NK-92 (cell line): Measurements from ENCODE around the gene ENAH.

Experiments
- DNase-seq: peaks from one replicate; lab custom pipeline; 2025; ENCODE audit not compliant: unreplicated experiment; lab: John Stamatoyannopoulos, UW

Gene ENAH

DNA sequence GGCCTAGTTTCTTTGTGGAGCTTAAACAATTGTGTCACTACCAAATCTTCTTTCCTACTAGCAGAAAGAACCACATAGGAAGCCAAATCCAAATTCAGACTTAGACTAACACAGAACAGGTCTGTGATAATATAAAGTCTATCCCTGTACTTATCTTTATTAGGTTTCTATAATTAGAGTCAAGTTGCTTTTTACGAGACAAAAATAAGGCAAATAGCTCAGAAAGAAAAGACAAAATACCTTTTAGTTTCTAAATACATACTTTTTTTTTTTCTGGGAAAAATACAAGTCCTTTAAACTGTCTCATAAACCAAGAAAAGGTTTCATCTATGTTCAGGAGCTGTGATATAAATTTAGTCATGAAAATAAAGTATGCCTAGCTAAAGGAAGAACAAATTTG lies 146.2 kb downstream of the ENAH start:
- DNase-seq = no peak

DNA sequence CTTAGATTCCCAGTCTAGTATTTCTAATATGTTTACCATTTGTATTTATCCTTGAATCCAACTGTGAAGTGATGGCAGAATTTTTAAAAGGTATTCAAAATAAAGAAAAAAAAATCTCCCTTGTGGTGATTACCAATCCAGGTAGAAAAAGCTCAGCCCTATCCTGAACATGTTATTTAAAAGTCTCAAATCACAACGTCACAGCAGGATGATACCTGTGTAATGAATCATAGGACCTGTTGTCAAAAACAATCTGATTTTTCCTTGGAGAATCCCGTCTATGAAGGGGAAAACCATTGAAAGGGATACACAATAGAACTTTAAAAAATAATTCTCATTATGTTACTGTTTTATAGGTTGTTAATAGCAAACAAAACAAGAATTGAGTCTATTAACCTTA lies 148.1 kb downstream of the ENAH start:
- DNase-seq = no peak

- no peak for DNase-seq
Measured at GRCh38 chr1:225500624-225501192, 152.2 kb downstream of the ENAH start.

DNA sequence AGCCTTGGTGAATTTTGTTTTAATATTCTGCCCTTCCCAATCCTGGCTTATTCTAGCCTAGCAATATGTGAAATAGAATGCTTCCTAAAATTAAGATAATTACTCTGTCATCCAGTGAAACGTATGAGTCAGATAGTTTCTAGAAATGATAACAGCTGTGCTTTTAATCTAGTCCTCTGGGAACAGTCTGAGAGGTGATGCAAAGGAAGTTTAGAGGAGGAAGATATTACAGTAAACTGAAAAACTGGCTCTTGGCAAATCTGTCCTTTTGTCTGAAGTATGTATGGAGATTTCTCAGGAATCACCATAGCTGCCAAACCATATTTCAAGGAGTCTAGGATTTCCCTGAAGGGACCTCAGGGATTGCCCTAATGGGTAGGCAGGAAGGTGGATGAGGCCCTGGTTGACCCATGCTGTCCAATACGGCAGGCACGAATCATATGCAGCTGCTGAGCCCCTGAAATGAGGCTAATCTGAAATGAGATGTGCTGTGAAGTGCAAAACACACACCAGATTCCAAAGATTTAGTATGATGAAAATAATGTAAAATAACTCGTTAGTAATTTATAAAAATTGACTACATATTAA lies 154.3 kb downstream of the ENAH start:
- DNase-seq = no peak

DNA sequence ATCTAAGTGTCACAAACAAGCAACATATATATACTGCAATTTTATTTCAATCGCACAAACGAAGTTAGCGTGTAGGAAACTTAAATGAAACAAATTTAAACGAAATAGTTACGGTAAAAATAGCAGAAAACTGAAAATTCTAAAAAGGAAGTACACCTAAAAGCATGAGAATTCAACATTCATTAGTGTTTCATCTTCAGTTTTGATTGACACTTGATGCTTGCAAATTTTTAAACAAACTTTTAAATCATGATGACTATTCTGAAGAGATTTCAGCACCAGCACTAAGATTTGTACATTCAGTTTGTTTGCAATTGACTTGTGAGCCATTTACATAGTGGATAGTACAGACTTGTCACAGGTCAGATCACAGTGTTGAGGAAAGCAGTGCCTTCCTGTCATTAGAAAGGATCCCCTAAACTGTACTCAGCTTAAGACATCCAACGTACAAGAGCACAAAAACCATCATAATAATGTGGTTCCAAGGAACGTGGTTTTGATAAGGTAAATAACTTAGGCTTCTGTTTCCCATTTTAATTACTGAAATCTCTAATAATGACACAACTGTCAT lies 158.0 kb downstream of the ENAH start:
- DNase-seq = no peak

- no peak for DNase-seq
Measured at GRCh38 chr1:225493591-225494246, 159.2 kb downstream of the ENAH start.

GRCh38 chr1:225488676-225489075 lies 164.2 kb downstream of the ENAH start:
- DNase-seq = no peak

DNA sequence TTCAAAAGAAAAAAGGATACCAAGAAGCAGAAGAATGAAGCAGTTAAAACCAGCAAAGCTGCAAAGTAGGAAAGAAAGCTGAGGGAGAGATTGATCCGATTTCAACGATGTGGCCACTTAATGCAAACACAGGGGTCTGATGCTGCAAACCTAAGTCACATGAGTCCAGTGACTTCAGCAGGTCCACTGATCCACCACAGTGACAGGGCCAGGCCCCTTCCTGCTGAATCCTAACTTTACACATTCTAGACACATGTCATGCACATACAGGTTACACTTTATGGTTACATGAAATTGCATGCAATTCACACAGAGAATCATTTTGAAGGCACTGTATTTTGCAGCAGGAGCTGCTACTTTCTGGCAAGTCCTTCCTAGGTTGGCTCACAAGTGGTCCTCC lies 166.1 kb downstream of the ENAH start:
- no peak for DNase-seq

DNA sequence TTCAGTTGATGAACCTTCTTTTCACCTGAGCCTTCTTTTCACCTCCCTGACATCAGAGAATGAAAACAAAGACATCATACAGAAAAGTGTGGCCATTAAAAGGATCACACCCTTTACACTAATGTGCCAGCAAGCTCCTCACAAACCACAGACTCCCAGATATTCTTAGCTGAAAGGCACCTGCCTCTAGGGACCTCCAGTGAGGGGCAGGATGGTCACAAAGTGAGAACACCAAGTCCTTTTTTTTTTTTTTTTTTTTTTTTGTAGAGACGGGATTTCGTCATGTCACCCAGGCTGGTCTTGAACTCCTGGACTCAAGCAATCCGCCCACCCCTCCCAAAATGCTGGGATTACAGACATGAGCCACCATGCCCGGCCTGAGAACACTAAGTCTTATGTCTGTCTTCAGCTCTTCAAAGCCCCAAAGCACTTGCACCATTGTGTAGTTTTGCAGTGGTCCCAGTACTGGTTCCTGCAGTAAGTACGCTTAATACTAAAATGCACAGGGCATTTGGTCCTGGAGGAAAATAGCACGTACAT lies 166.9 kb downstream of the ENAH start:
- DNase-seq = no peak

GRCh38 chr1:225485226-225485625 lies 167.7 kb downstream of the ENAH start:
- no peak for DNase-seq

DNA sequence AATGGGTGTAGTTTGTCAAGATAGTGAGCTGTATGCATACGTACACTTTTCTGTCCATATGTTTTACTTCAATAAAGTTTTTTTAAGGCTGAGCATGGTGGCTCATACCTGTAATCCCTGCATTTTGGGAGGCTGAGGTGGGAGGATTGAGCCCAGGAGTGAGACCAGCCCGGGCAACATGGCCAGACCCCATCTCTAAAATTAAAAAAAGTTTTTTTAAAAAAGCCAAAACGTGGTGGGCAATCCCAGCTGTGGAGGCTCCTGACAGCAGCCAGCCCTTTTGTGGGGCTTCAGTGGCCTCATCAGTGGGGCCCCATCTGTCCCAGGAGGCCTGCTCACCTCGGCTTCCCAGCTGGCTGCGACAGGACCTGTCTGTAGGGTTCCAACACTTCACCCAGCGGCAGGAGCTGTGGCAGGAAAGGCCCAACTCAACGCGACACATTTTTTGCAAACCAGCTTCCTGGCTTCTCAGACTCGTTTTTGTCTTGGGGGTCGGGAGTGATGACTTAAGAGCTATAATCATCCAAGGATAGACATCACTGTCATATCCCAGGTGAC lies 168.2 kb downstream of the ENAH start:
- DNase-seq = no peak

DNA sequence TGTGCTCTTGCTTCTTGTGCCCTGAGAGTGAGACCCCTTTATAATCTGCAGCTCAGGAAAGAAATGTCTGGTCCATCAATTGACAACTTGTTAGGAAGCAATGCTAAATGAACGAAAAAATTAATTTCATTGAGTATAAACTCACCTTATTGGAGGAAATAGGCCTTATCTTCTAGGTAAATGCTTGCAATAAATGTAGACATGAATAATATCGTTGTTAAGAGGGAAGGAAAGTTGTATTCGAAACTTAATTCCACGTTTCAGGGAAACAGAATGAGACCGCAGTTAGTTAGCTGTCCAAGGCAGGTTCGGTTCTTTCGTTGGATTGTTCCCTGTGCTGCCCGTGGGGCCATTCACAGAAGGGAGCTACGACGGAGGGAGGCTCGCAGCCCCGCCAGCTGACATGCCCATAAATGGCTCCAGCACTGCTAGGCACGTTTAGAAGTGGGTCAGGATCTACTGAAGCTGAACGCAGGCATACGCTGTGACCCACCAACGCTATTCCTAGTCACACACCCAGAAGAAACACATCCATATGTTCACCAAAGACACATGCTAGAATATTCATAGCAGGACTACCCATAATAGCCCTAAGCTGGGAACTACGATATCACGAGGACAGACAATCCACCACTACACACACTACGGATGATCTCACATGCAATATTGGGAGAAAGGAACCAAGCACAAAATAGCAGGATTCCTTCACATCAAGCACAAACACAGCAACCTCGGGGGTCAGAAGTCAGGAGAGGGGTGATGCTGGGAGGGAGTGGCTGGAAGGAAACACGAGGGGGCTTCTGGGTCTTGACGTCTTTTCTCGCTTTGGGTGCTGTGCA lies 168.9 kb downstream of the ENAH start:
- DNase-seq = no peak

DNA sequence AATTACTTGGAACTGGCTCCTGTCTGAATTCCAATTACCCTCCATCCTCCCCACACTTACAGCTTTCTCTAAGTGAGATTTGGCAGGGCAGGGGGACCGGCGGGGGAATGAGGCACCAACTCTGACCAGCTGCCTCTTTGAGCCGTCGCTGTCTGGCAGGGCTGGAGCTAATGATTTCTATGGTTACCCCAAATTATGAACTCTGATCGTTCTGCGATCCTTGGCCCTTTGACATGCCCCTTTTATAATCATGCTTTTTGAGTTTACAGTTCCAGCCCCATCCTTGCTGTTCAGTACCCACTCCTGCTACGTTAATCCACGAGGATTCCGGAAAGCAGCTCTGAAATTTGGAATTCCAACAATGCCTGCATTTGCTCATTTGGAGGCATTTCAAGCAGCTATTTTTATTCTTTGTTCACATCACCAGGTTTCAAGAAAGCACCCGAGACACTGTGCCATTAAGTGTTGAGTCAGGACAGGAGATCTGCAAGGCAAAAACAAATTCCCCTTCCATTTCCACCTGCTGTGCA lies 170.4 kb downstream of the ENAH start:
- DNase-seq = no peak

- DNase-seq = no peak
Measured at GRCh38 chr1:225481738-225482137, 171.2 kb downstream of the ENAH start.

DNA sequence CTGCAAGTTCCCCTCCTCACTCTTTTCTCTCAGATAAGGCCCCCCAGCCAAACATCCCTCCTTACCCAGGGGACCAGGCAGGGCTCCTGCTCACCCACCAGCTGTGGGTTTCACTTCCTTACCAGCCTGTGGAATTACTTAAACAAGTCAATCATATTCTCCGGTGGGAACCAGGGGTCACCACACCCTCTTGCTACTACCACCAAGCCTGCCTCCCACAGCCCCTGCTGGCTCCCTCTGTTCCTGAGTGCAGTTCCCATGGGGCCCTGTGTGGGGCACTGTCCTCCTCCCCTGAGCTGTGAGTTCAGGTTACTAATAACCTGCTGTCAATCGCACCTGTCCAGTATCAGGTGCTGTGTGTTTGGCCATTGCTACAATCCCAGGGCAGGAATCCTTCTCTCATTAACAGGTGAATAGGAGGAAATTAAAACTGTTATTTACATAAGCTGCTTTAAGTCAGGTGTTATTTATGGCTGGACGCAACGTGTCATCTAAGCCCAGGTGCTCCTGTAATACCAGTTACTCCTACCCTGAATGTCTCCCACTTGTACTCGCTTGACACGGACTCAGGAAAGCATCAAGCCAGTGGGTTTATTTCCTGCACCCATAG lies 172.0 kb downstream of the ENAH start:
- DNase-seq = no peak

- DNase-seq = no peak
Measured at GRCh38 chr1:225479996-225480720, 172.8 kb downstream of the ENAH start.

DNA sequence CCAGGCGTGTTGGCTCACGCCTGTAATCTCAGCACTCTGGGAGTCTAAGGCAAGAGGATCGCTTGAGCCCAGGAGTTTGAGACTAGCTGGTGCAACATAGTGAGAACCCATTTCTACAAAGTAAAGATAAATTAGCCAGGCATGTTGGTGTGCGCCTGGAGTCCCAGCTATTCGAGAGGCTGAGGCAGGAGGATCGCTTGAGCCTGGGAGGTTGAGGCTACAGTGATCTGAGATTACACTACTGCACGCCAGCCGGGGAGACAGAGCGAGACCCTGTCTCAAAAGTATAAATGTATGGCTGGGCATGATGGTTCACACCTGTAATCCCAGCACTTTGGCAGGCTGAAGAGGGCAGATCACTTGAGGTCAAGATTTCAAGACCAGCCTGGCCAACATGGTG lies 173.6 kb downstream of the ENAH start:
- DNase-seq = no peak

- DNase-seq = no peak
Measured at GRCh38 chr1:225477296-225477911, 175.5 kb downstream of the ENAH start.

GRCh38 chr1:225476538-225476988 lies 176.4 kb downstream of the ENAH start:
- no peak for DNase-seq
